Suprapubic skin (tissue), 4 donors: ENCODE results near the gene CASP10. TPM values are rescaled to one million over a fixed set of nuclear protein-coding genes. Genes with fewer than 3 reads are reported as not detected.

Experiments
- DNase-seq, 2 donors: peaks; one replicate each; pipeline ENCODE4 v3.0.0-alpha.2; 2019; ENCODE audit warnings: low spot score in 2 of 2
- H3K27ac ChIP-seq: fragments of 200-600 bp; sonication (generic); one replicate; pipeline ENCODE4 v1.5.1; 2019
- H3K27me3 ChIP-seq: fragments of 200-600 bp; sonication (generic); one replicate; pipeline ENCODE4 v1.5.1; 2019
- H3K36me3 ChIP-seq: fragments of 200-600 bp; sonication (generic); one replicate; pipeline ENCODE4 v1.5.1; 2019
- H3K4me1 ChIP-seq: fragments of 200-600 bp; sonication (generic); one replicate; pipeline ENCODE4 v1.5.1; 2019
- H3K4me3 ChIP-seq: fragments of 200-600 bp; sonication (generic); one replicate; pipeline ENCODE4 v1.5.1; 2019; ENCODE audit warnings: mild to moderate bottlenecking
- H3K9me3 ChIP-seq: fragments of 200-600 bp; sonication (generic); one replicate; pipeline ENCODE4 v1.5.1; 2019
- EP300 ChIP-seq: sonication (generic); formaldehyde crosslinking; IDR thresholded peaks from one replicate; pipeline ENCODE4 v1.6.1; 2017; ENCODE audit warnings: antibody characterized with exemption
- POLR2A ChIP-seq, 2 donors: fragments of 450-650 bp; IDR thresholded peaks; one replicate each; pipeline ENCODE4 v1.6.1; 2017; ENCODE audit warnings: antibody characterized with exemption in 2 of 2, mild to moderate bottlenecking in 2 of 2, moderate library complexity in 2 of 2
- POLR2AphosphoS5 ChIP-seq, 3 donors: sonication (generic); formaldehyde crosslinking; IDR thresholded peaks; one replicate each; pipeline ENCODE4 v1.6.1; 2017; ENCODE audit warnings: antibody characterized with exemption in 3 of 3
- WGBS: methylation state at CpG from one replicate; pipeline ENCODE4 v1.1.5; 2018; 5-methylcytosine and 5-hydroxymethylcytosine counted together
- total RNA-seq, 4 donors: library from RNA; depleted of rRNA; stranded (reverse); fragments of >200 nt; gene quantifications; one replicate each; pipeline ENCODE4 v1.1.0, GENCODE V29; 2016
- TF ChIP-seq, protein P1 (sequence below), 2 donors: fragments of 200-600 bp in 1 of 2; fragments of 450-650 bp in 1 of 2; sonication (generic) in 1 of 2; IDR thresholded peaks; one replicate each; pipeline ENCODE4 v1.5.1; 2016 to 2019; ENCODE audit warnings: antibody characterized with exemption in 2 of 2, mild to moderate bottlenecking in 1 of 2, moderate library complexity in 1 of 2

The CASP10 gene
- total RNA-seq, 4 donors from 2014 or later = 3.7 to 19.0 (median 7.4) TPM

DNA sequence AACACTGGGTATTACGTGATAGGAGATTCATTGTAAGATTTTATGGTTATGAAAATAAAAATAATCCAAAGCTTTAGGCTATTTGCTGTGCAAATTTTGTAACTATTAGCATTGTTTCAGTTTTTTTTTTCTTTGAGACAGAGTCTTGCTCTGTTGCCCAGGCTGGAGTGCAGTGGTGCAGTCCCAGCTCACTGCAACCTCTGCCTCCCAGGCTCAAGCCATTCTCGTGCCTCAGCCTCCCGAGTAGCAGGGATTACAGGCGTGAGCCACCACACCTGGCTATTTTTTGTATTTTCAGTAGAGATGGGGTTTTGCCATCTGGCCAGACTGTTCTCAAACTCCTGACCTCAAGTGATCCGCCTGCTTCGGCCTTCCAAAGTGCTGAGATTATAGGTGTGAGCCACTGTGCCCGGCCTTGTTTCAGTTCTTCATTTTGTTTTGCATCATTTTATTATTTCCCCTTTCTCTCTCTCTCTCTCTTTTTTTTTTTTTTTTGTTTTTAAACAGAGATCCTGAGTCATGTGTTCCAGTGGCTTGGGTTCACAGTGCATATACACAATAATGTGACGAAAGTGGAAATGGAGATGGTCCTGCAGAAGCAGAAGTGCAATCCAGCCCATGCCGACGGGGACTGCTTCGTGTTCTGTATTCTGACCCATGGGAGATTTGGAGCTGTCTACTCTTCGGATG, 25.8 kb downstream of the CASP10 start:
- no peaks in the 10 kb centered on the region for H3K9me3 ChIP-seq
- no peak overlapping the region for H3K4me3 ChIP-seq
- no peaks in the 10 kb centered on the region for H3K27me3 ChIP-seq
- 91% methylated on average over 12 of the region's 12 CpGs for WGBS
- H3K36me3 ChIP-seq = peaks cover 3% of the 10 kb centered on the region
- H3K4me1 ChIP-seq = no peaks in the 10 kb centered on the region
- H3K27ac ChIP-seq = no peak overlapping the region
- DNase-seq = no peak
- TF ChIP-seq POLR2A (IDR thresholded peaks at IDR 0.05) (no peak), EP300 (no peak), POLR2AphosphoS5 (IDR thresholded peaks at IDR 0.05) (no peak)
- TF ChIP-seq, protein P1, sequence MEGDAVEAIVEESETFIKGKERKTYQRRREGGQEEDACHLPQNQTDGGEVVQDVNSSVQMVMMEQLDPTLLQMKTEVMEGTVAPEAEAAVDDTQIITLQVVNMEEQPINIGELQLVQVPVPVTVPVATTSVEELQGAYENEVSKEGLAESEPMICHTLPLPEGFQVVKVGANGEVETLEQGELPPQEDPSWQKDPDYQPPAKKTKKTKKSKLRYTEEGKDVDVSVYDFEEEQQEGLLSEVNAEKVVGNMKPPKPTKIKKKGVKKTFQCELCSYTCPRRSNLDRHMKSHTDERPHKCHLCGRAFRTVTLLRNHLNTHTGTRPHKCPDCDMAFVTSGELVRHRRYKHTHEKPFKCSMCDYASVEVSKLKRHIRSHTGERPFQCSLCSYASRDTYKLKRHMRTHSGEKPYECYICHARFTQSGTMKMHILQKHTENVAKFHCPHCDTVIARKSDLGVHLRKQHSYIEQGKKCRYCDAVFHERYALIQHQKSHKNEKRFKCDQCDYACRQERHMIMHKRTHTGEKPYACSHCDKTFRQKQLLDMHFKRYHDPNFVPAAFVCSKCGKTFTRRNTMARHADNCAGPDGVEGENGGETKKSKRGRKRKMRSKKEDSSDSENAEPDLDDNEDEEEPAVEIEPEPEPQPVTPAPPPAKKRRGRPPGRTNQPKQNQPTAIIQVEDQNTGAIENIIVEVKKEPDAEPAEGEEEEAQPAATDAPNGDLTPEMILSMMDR (IDR thresholded peaks at IDR 0.05) = no peak

DNA sequence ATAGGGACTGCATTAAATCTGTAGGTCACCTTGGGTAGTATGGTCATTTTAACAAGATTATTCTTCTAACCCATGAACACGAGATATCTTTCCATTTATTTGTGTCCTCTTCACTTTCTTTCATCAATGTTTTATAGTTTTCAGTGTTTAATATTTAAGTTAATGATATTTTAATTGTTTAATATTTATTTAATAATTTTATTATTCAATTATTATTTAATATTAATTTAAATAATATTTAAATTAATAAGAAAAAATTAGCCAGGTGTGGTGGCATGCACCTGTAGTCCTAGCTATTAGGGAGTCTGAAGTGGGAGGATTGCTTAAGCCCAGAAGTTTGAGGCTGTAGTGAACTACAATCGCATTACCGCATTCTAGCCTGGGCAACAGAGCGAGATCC, 33.0 kb downstream of the CASP10 start:
- Histone ChIP-seq H3K36me3 (peaks cover 14% of the 10 kb centered on the region), H3K4me3 (no peak overlapping the region), H3K27me3 (no peaks in the 10 kb centered on the region), H3K27ac (no peak overlapping the region), H3K4me1 (peaks cover 3% of the 10 kb centered on the region), H3K9me3 (no peaks in the 10 kb centered on the region)
- no peak for DNase-seq
- TF ChIP-seq EP300 (no peak), POLR2A (IDR thresholded peaks at IDR 0.05) (no peak), POLR2AphosphoS5 (IDR thresholded peaks at IDR 0.05) (no peak)
- TF ChIP-seq, protein P1 (IDR thresholded peaks at IDR 0.05) = no peak
- 98% methylated on average over 4 of the region's 4 CpGs for WGBS

DNA sequence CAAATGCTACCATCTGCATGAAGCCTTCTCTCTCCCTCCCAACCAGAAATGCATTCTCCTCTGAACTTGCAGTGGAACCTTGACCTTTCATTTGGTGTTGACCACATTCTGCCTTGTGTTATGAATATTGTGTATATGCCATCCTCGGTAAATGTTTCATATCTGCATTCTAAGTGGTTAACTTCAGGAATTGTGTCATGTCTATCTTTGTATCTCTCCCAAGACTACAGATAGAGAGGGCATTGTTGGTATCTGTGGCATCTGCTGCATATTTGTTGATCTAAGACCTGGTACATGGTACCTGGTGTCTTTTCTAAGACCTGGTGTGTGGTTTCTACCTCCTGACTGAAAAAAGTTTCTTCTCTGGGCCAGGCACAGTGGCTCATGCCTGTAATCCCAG, 34.0 kb downstream of the CASP10 start:
- H3K27me3 ChIP-seq = no peaks in the 10 kb centered on the region
- 91% methylated on average over 1 of the region's 1 CpG for WGBS
- peaks cover 3% of the 10 kb centered on the region for H3K4me1 ChIP-seq
- H3K9me3 ChIP-seq = no peaks in the 10 kb centered on the region
- TF ChIP-seq, protein P1 (IDR thresholded peaks at IDR 0.05) = no peak
- TF ChIP-seq POLR2AphosphoS5 (IDR thresholded peaks at IDR 0.05) = no peak
- TF ChIP-seq EP300 = no peak
- no peak for TF ChIP-seq POLR2A (IDR thresholded peaks at IDR 0.05)
- no peak overlapping the region for H3K27ac ChIP-seq
- no peak for DNase-seq
- peaks cover 14% of the 10 kb centered on the region for H3K36me3 ChIP-seq
- H3K4me3 ChIP-seq = no peak overlapping the region

DNA sequence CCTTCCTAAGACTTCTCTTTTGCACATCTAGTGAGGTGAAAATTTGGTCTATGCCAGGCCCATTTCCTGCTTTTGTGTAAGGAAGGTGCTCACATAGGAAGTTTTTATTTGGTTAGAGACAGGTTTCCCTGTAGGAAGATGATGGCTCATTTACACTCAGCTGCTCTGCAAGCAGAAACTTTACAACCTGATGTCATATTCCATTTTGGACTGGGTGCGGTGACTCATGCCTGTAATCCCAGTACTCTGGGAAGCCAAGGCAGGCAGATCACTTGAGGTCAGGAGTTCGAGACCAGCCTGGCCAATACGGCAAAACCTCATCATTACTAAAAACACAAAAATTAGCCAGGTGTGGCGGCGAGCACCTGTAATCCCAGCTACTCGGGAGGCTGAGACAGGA, 35.8 kb downstream of the CASP10 start:
- no peak for TF ChIP-seq POLR2AphosphoS5 (IDR thresholded peaks at IDR 0.05)
- no peak for TF ChIP-seq EP300
- no peak for TF ChIP-seq POLR2A (IDR thresholded peaks at IDR 0.05)
- TF ChIP-seq, protein P1 (IDR thresholded peaks at IDR 0.05) = no peak
- H3K27me3 ChIP-seq = no peaks in the 10 kb centered on the region
- H3K4me1 ChIP-seq = peaks cover 3% of the 10 kb centered on the region
- H3K36me3 ChIP-seq = peaks cover 14% of the 10 kb centered on the region
- no peaks in the 10 kb centered on the region for H3K9me3 ChIP-seq
- no peak overlapping the region for H3K4me3 ChIP-seq
- no peak for DNase-seq
- no peak overlapping the region for H3K27ac ChIP-seq
- WGBS = 90% methylated on average over 6 of the region's 6 CpGs

DNA sequence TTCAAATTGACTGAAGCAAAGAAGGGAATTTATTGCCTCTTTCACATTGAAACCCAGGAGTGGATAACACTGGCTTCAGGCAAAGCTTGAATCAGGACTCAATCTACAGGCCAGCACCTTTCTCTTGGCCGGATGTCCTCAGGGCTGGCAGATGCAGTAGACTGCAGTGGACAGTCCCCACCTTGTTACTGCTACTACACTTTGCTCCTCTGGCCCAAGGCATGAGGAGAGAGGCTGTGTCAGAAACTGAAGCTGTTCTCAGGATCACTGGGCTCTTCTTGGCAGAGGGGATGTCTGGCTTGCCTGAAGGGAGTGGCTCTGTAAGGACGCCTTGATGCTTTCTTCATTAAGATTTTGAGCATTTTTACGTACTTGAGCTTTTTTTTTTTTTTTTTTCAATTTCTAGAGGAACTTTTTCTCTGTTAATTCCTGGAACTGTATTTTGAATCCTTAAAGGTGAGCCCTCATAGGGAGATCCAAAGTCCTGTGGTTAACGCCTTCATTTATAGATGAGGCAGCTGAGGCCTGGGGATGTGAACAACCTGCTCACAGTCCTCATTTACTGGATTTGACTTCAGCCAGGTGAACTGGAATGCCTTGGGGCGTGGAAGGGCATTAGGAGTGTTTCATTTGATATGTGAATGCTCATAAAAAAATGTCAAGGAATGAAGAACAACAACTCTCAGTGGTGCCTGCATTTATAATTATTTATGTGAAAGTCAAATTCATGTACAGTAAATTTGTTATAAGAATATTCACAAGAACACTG, 36.6 kb downstream of the CASP10 start:
- no peak for DNase-seq
- H3K27me3 ChIP-seq = no peaks in the 10 kb centered on the region
- no peak overlapping the region for H3K27ac ChIP-seq
- peaks cover 14% of the 10 kb centered on the region for H3K36me3 ChIP-seq
- peaks cover 3% of the 10 kb centered on the region for H3K4me1 ChIP-seq
- H3K9me3 ChIP-seq = no peaks in the 10 kb centered on the region
- WGBS = 76% methylated on average over 5 of the region's 5 CpGs
- H3K4me3 ChIP-seq = no peak overlapping the region
- TF ChIP-seq POLR2A (IDR thresholded peaks at IDR 0.05) (no peak), EP300 (no peak), POLR2AphosphoS5 (IDR thresholded peaks at IDR 0.05) (no peak)
- TF ChIP-seq, protein P1 (IDR thresholded peaks at IDR 0.05) = no peak
